22Rv1 (cell line): ENCODE results near the gene ALDH4A1.

Experiments
- CTCF ChIP-seq: fragments of 450-650 bp; IDR thresholded peaks from 2 replicates; pipeline ENCODE4 v1.5.1; 2017; ENCODE audit warnings: mild to moderate bottlenecking
- ZFX ChIP-seq: fragments of 450-650 bp; IDR thresholded peaks from 2 replicates; pipeline ENCODE4 v1.6.1; 2017; ENCODE audit warnings: antibody characterized with exemption, borderline replicate concordance

- TF ChIP-seq CTCF (no peak), ZFX (no peak)
These were observed 72.7 kb downstream of the ALDH4A1 start for GRCh38 chr1:18829671-18830070.
